HG03354 (cell line): ENCODE data around the gene NCBP2L.

Experiments used
- ATAC-seq: cut with Tn5 transposase; IDR thresholded peaks from one replicate; pipeline ENCODE4 v1.9.1; 2021; ENCODE audit warnings: mild to moderate bottlenecking; ENCODE audit not compliant: unreplicated experiment, poor library complexity, severe bottlenecking

The NCBP2L gene

GRCh38 chrX:107777536-107777832 lies at the start of gene NCBP2L:
TSS of gene NCBP2L (plus strand) at chrX:107777733. CDS start at chrX:107794221, 16,488 bp downstream.
- no peak for ATAC-seq

GRCh38 chrX:107728371-107729099 lies 49.0 kb upstream of the NCBP2L start:
- ATAC-seq, result no peak

- peak; percentile 63 for ATAC-seq
These were observed 47.8 kb upstream of the NCBP2L start for GRCh38 chrX:107729558-107730297.

GRCh38 chrX:107730298-107730655 lies 47.3 kb upstream of the NCBP2L start:
- ATAC-seq, result no peak

- no peak for ATAC-seq
These were observed 46.4 kb upstream of the NCBP2L start for GRCh38 chrX:107730991-107731766.

GRCh38 chrX:107731831-107732502 lies 45.6 kb upstream of the NCBP2L start:
- no peak for ATAC-seq

GRCh38 chrX:107733686-107734085 lies 43.8 kb upstream of the NCBP2L start:
- ATAC-seq, result no peak

GRCh38 chrX:107734646-107735045 lies 42.9 kb upstream of the NCBP2L start:
- ATAC-seq, result no peak

- ATAC-seq, result no peak
These were observed 40.6 kb upstream of the NCBP2L start for GRCh38 chrX:107736781-107737531.

GRCh38 chrX:107738272-107738671 lies 39.3 kb upstream of the NCBP2L start:
- ATAC-seq, result no peak

GRCh38 chrX:107738768-107739167 lies 38.8 kb upstream of the NCBP2L start:
- ATAC-seq, result no peak

GRCh38 chrX:107739541-107739940 lies 38.0 kb upstream of the NCBP2L start:
- no peak for ATAC-seq

- ATAC-seq, result no peak
These were observed 36.1 kb upstream of the NCBP2L start for GRCh38 chrX:107741404-107741790.

GRCh38 chrX:107742700-107743191 lies 34.8 kb upstream of the NCBP2L start:
- no peak for ATAC-seq

- ATAC-seq, result no peak
These were observed 33.5 kb upstream of the NCBP2L start for GRCh38 chrX:107743995-107744394.

GRCh38 chrX:107744868-107745267 lies 32.7 kb upstream of the NCBP2L start:
- no peak for ATAC-seq

- no peak for ATAC-seq
These were observed 29.9 kb upstream of the NCBP2L start for GRCh38 chrX:107747596-107748161.

- no peak for ATAC-seq
These were observed 29.0 kb upstream of the NCBP2L start for GRCh38 chrX:107748506-107748905.

- no peak for ATAC-seq
These were observed 27.3 kb upstream of the NCBP2L start for GRCh38 chrX:107750263-107750662.
